ENCODE data around the gene RAB40B.

The RAB40B gene

GRCh38 chr17:82613283-82614094 is 85.0 kb downstream of the RAB40B start:
- no peak for DNase-seq

- DNase-seq: no peak
Observed at GRCh38 chr17:82611140-82612058, 87.1 kb downstream of the RAB40B start.

GRCh38 chr17:82609655-82610054 is 88.8 kb downstream of the RAB40B start:
- DNase-seq: no peak

- DNase-seq: no peak
Observed at GRCh38 chr17:82608816-82609215, 89.7 kb downstream of the RAB40B start.

GRCh38 chr17:82605939-82606600 is 92.4 kb downstream of the RAB40B start:
- DNase-seq: no peak
